Nephron (organoid): ENCODE measurements around the gene BAD.
A peak's percentile ranks its signal among the peaks of the same experiment; 100 is the strongest.

ENCODE experiments used
- H3K27ac Mint-ChIP-seq, 3 experiments: 2 replicates each; pipeline ENCODE4 v1.8.0; 2020; ENCODE audit warnings: mixed read lengths in 3 of 3, mild to moderate bottlenecking in 2 of 3, moderate library complexity in 1 of 3
- H3K27me3 Mint-ChIP-seq: 2 replicates; pipeline ENCODE4 v1.8.0; 2021; ENCODE audit warnings: low read depth, mild to moderate bottlenecking, moderate library complexity, mixed read lengths
- H3K36me3 Mint-ChIP-seq: 2 replicates; pipeline ENCODE4 v1.8.0; 2020; ENCODE audit warnings: low read depth, mixed read lengths
- H3K4me1 Mint-ChIP-seq: 2 replicates; pipeline ENCODE4 v1.8.0; 2020; ENCODE audit warnings: mixed read lengths
- H3K4me3 Mint-ChIP-seq, 3 experiments: 2 replicates each; pipeline ENCODE4 v1.8.0; 2020; ENCODE audit warnings: mild to moderate bottlenecking in 3 of 3, mixed read lengths in 3 of 3, moderate library complexity in 2 of 3
- H3K9me3 Mint-ChIP-seq: 2 replicates; pipeline ENCODE4 v1.8.0; 2020; ENCODE audit warnings: mixed read lengths
- TF ChIP-seq, protein P1 (sequence below), 3 experiments: fragments of 200-600 bp; sonication (generic); IDR thresholded peaks; one replicate each; pipeline ENCODE4 v1.5.0; 2021; ENCODE audit warnings: antibody characterized with exemption in 3 of 3; ENCODE audit not compliant: unreplicated experiment in 3 of 3

Gene BAD

GRCh38 chr11:64253481-64253880, 31.0 kb downstream of the BAD start:
- H3K27me3 Mint-ChIP-seq = no peaks in the 10 kb centered on the region
- peak overlapping the region; percentile 41 to 79 (median 76) for H3K4me3 Mint-ChIP-seq
- H3K27ac Mint-ChIP-seq = no peak overlapping the region
- H3K36me3 Mint-ChIP-seq = peaks cover 12% of the 10 kb centered on the region
- no peaks in the 10 kb centered on the region for H3K9me3 Mint-ChIP-seq
- H3K4me1 Mint-ChIP-seq = peaks cover 13% of the 10 kb centered on the region
- TF ChIP-seq, protein P1, sequence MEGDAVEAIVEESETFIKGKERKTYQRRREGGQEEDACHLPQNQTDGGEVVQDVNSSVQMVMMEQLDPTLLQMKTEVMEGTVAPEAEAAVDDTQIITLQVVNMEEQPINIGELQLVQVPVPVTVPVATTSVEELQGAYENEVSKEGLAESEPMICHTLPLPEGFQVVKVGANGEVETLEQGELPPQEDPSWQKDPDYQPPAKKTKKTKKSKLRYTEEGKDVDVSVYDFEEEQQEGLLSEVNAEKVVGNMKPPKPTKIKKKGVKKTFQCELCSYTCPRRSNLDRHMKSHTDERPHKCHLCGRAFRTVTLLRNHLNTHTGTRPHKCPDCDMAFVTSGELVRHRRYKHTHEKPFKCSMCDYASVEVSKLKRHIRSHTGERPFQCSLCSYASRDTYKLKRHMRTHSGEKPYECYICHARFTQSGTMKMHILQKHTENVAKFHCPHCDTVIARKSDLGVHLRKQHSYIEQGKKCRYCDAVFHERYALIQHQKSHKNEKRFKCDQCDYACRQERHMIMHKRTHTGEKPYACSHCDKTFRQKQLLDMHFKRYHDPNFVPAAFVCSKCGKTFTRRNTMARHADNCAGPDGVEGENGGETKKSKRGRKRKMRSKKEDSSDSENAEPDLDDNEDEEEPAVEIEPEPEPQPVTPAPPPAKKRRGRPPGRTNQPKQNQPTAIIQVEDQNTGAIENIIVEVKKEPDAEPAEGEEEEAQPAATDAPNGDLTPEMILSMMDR (IDR thresholded peaks at IDR 0.05; ENCODE audit: unreplicated experiment in 3 of 3) = no peak

GRCh38 chr11:64253043-64253442, 31.4 kb downstream of the BAD start:
- no peaks in the 10 kb centered on the region for H3K9me3 Mint-ChIP-seq
- TF ChIP-seq, protein P1 (IDR thresholded peaks at IDR 0.05; ENCODE audit: unreplicated experiment in 3 of 3) = no peak
- peaks cover 10% of the 10 kb centered on the region for H3K36me3 Mint-ChIP-seq
- H3K4me1 Mint-ChIP-seq = peaks cover 15% of the 10 kb centered on the region
- no peak overlapping the region for H3K27ac Mint-ChIP-seq
- peak overlapping the region; percentile 46 to 79 (median 76) for H3K4me3 Mint-ChIP-seq
- no peaks in the 10 kb centered on the region for H3K27me3 Mint-ChIP-seq

- Mint-ChIP-seq H3K36me3 (peaks cover 3% of the 10 kb centered on the region), H3K4me1 (peaks cover 19% of the 10 kb centered on the region), H3K27ac (peak overlapping the region in 1 of 3 experiments; percentile 66), H3K4me3 (peak overlapping the region; percentile 89 to 91 (median 89)), H3K9me3 (no peaks in the 10 kb centered on the region), H3K27me3 (no peaks in the 10 kb centered on the region)
- TF ChIP-seq, protein P1 (IDR thresholded peaks at IDR 0.05; ENCODE audit: unreplicated experiment in 3 of 3) = peak in 1 of 3 experiments; percentile 17
Measured at GRCh38 chr11:64252003-64252872, 32.2 kb downstream of the BAD start.

DNA sequence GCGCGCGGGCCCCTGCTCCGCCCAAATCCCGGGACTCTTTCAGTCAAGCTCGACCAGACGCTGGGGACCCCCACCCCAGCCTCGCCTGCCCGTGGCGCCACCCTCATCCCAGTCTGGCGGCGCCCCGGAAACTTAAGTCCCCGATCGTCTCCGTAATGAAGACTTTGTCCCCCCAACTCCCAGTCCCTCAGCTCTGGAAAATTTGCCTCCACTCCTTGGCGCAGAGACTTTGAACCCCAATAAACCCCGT, 32.8 kb downstream of the BAD start:
- H3K4me1 Mint-ChIP-seq = peaks cover 19% of the 10 kb centered on the region
- TF ChIP-seq, protein P1 (IDR thresholded peaks at IDR 0.05; ENCODE audit: unreplicated experiment in 3 of 3) = no peak
- no peaks in the 10 kb centered on the region for H3K27me3 Mint-ChIP-seq
- peak overlapping the region; percentile 89 to 91 (median 89) for H3K4me3 Mint-ChIP-seq
- no peak overlapping the region for H3K27ac Mint-ChIP-seq
- H3K9me3 Mint-ChIP-seq = no peaks in the 10 kb centered on the region
- peaks cover 3% of the 10 kb centered on the region for H3K36me3 Mint-ChIP-seq

GRCh38 chr11:64251016-64251752, 33.3 kb downstream of the BAD start, which contains the start of gene PLCB3:
PLCB3 (plus strand) TSS chr11:64251530; CDS start chr11:64251650, 120 bp downstream.
- TF ChIP-seq, protein P1 (IDR thresholded peaks at IDR 0.05; ENCODE audit: unreplicated experiment in 3 of 3) = peak; percentile 75 to 87 (median 83)
- Mint-ChIP-seq H3K4me1 (peaks cover 19% of the 10 kb centered on the region), H3K27me3 (no peaks in the 10 kb centered on the region), H3K4me3 (peak within 1 kb of the TSS; percentile 89 to 91 (median 89)), H3K27ac (peak within 1 kb of the TSS in 1 of 3 experiments; percentile 66), H3K9me3 (no peaks in the 10 kb centered on the region), H3K36me3 (peaks cover 3% of the 10 kb centered on the region)
